GM21423 (cell line): ENCODE measurements around the gene NXN.
"Not testable (repeated sequence)": the region's sequence is repeated elsewhere in the genome, so short reads cannot be mapped to it uniquely, and the experiment has no call there.

Source experiments
- ATAC-seq: cut with Tn5 transposase; IDR thresholded peaks from one replicate; pipeline ENCODE4 v1.9.1; 2021; ENCODE audit warnings: mild to moderate bottlenecking, moderate library complexity; ENCODE audit not compliant: unreplicated experiment

The NXN gene

GRCh38 chr17:896953-897661, 82.5 kb downstream of the NXN start:
- ATAC-seq: no peak

- no peak for ATAC-seq
Observed at GRCh38 chr17:896454-896853, 83.1 kb downstream of the NXN start.

- no peak for ATAC-seq
Observed at GRCh38 chr17:892958-893357, 86.6 kb downstream of the NXN start.

GRCh38 chr17:888998-889441, 90.6 kb downstream of the NXN start:
- no peak for ATAC-seq

- no peak for ATAC-seq
Observed at GRCh38 chr17:887551-888209, 91.9 kb downstream of the NXN start.

- ATAC-seq: no peak
Observed at GRCh38 chr17:885971-886571, 93.5 kb downstream of the NXN start.

- no peak for ATAC-seq
Observed at GRCh38 chr17:883586-883962, 96.0 kb downstream of the NXN start.

GRCh38 chr17:882827-883585, 96.6 kb downstream of the NXN start:
- no peak for ATAC-seq

- ATAC-seq: no peak
Observed at GRCh38 chr17:881778-882177, 97.8 kb downstream of the NXN start.

- ATAC-seq: no peak
Observed at GRCh38 chr17:880443-881269, 98.9 kb downstream of the NXN start.

GRCh38 chr17:879546-880442, 99.8 kb downstream of the NXN start:
- no peak for ATAC-seq

- ATAC-seq: no peak
Observed at GRCh38 chr17:877630-878029, 101.9 kb downstream of the NXN start.

- no peak for ATAC-seq
Observed at GRCh38 chr17:876272-876671, 103.3 kb downstream of the NXN start.

GRCh38 chr17:874590-874989, 105.0 kb downstream of the NXN start:
- ATAC-seq: not testable (repeated sequence)

GRCh38 chr17:872855-873254, 106.7 kb downstream of the NXN start:
- no peak for ATAC-seq

GRCh38 chr17:871751-872519, 107.6 kb downstream of the NXN start:
- no peak for ATAC-seq

- ATAC-seq: no peak
Observed at GRCh38 chr17:869567-870525, 109.7 kb downstream of the NXN start.

- ATAC-seq: no peak
Observed at GRCh38 chr17:869086-869485, 110.5 kb downstream of the NXN start.
